HepG2 (cell line): ENCODE data around the gene NUDT8. TPM values are rescaled to one million over a fixed set of nuclear protein-coding genes. Genes with fewer than 3 reads are reported as not detected.

Source experiments
- BORCS8-MEF2B ChIP-seq: sonication (generic); formaldehyde crosslinking; IDR thresholded peaks from 2 replicates; pipeline ENCODE4 v1.8.0; 2022; ENCODE audit warnings: mild to moderate bottlenecking, missing genetic modification reagents
- EHMT2 ChIP-seq: fragments of 200-600 bp; sonication (generic); IDR thresholded peaks from 2 replicates; pipeline ENCODE4 v1.7.0; 2017; ENCODE audit warnings: antibody characterized with exemption, low read depth, low read length, borderline replicate concordance
- FOXC1 ChIP-seq: sonication (generic); formaldehyde crosslinking; IDR thresholded peaks from 2 replicates; pipeline ENCODE4 v1.8.0; 2022; ENCODE audit warnings: mild to moderate bottlenecking, missing genetic modification reagents, borderline replicate concordance
- HOXA9 ChIP-seq: sonication (generic); formaldehyde crosslinking; IDR thresholded peaks from 2 replicates; pipeline ENCODE4 v1.8.1; 2022; ENCODE audit warnings: missing genetic modification reagents, mild to moderate bottlenecking, moderate library complexity, borderline replicate concordance
- KDM1A ChIP-seq: IDR thresholded peaks from 2 replicates; pipeline ENCODE4 v1.6.1; 2016; ENCODE audit warnings: missing compliant biosample characterization
- KLF9 ChIP-seq: IDR thresholded peaks from 2 replicates; pipeline ENCODE4 v1.6.1; 2016; ENCODE audit warnings: low read depth
- MYC ChIP-seq: sonication (generic); formaldehyde crosslinking; IDR thresholded peaks from 2 replicates; pipeline ENCODE4 v1.9.0; 2021; ENCODE audit warnings: missing genetic modification reagents, borderline replicate concordance
- NPAS2 ChIP-seq: sonication (generic); formaldehyde crosslinking; IDR thresholded peaks from 2 replicates; pipeline ENCODE4 v1.8.0; 2022; ENCODE audit warnings: mild to moderate bottlenecking, missing genetic modification reagents, borderline replicate concordance
- ONECUT2 ChIP-seq: sonication (generic); formaldehyde crosslinking; IDR thresholded peaks from 2 replicates; pipeline ENCODE4 v1.4.0; 2020; ENCODE audit warnings: missing genetic modification reagents
- POLR2AphosphoS2 ChIP-seq: IDR thresholded peaks from 2 replicates; pipeline ENCODE4 v1.6.1; 2011; ENCODE audit warnings: low read depth, low read length, improper control_type of control experiment
- SOX5 ChIP-seq: IDR thresholded peaks from 2 replicates; pipeline ENCODE4 v1.6.1; 2016; ENCODE audit warnings: borderline replicate concordance
- TEAD2 ChIP-seq: sonication (generic); formaldehyde crosslinking; IDR thresholded peaks from 2 replicates; pipeline ENCODE4 v1.9.0; 2021; ENCODE audit warnings: missing genetic modification reagents
- ZNF230 ChIP-seq: sonication (generic); formaldehyde crosslinking; IDR thresholded peaks from 2 replicates; pipeline ENCODE4 v1.4.0; 2020; ENCODE audit warnings: mild to moderate bottlenecking, missing genetic modification reagents
- ZNF274 ChIP-seq: sonication (generic); formaldehyde crosslinking; IDR thresholded peaks from 2 replicates; pipeline ENCODE4 v1.5.1; 2020; ENCODE audit warnings: mild to moderate bottlenecking, missing genetic modification reagents
- ZNF432 ChIP-seq: sonication (generic); formaldehyde crosslinking; IDR thresholded peaks from 2 replicates; pipeline ENCODE4 v1.5.0; 2020; ENCODE audit warnings: missing genetic modification reagents, mild to moderate bottlenecking, borderline replicate concordance
- polyA plus RNA-seq, 8 experiments: library from polyadenylated mRNA; depleted of rRNA in 3 of 8; stranded (reverse) in 7 of 8; unstranded in 1 of 8; fragments of >200 nt; fragmentation: Illumina TruSeq in 4 of 8; extraction: Trizol in 4 of 8; gene quantifications; 2 replicates each; pipeline versions ENCODE4 v1.2.1 to v1.2.3, GENCODE V29; 2011 to 2016; ENCODE audit warnings: low read depth in 4 of 8, missing spikeins in 1 of 8, mixed read lengths in 1 of 8; ENCODE audit not compliant: insufficient read depth in 1 of 8
- total RNA-seq, 5 experiments: library from RNA; depleted of rRNA; stranded (reverse); fragments of >200 nt; fragmentation: Illumina TruSeq; extraction: Trizol; gene quantifications; 2 replicates each; pipeline ENCODE4 v1.2.3, GENCODE V29; 2016; ENCODE audit warnings: low read depth in 1 of 5
- TF ChIP-seq, protein P1 (sequence below): IDR thresholded peaks from 2 replicates; pipeline ENCODE4 v1.6.1; 2016; ENCODE audit warnings: missing compliant biosample characterization, missing genetic modification reagents, borderline replicate concordance
- TF ChIP-seq, protein P2 (sequence below): sonication (generic); formaldehyde crosslinking; IDR thresholded peaks from 2 replicates; pipeline ENCODE4 v1.4.0; 2020; ENCODE audit warnings: missing genetic modification reagents
- TF ChIP-seq, protein P3 (sequence below): sonication (generic); formaldehyde crosslinking; IDR thresholded peaks from 2 replicates; pipeline ENCODE4 v1.5.0; 2020; ENCODE audit warnings: mild to moderate bottlenecking, missing genetic modification reagents
- TF ChIP-seq, protein P4 (sequence below): sonication (generic); formaldehyde crosslinking; IDR thresholded peaks from 2 replicates; pipeline ENCODE4 v1.9.0; 2021; ENCODE audit warnings: missing genetic modification reagents, borderline replicate concordance

NUDT8 gene
- total and polyA plus RNA-seq, 2 of the 13 experiments (the other 11 are each of a cell fraction or from before 2014, with no cell fraction given) = 6.7 to 25.8 TPM

DNA sequence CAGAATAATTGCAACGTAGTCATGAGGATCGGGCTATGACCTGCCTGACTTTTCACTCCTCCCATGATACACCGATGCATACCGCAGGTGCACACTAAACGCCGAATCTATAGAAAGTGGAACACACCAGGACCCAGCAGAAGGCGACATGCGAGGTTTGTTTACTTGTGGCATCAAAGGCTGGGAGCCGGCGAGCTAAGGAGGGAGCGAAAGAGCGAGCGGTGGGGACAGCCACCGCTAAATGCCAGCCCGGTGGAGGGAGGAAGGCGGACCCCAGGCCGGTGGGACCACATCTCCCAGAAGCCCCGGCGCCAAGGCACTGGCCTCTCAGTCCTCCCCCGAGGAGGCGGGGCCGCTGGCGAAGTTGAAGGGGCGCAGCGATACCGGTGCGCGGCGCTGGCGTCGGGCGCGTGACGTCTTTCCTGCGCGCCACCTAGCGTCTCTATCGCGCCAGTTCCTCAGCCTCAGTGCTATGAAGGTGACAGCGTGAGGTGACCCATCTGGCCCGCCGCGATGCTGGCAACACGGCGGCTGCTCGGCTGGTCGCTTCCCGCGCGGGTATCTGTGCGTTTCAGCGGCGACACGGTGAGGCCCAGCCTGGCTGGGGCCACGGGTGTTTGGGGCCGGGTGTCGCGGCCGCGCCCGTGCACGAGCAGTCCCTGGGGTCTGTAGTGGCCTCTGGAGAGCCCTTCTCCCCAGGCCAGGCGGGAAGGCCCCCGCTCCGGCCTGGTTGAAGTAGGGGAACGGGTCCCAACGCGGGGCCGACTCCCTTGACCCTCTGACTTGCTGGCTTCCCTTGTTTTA lies 23.0 kb downstream of the NUDT8 start, which contains the start of gene NDUFV1 (continued):
- TF ChIP-seq BORCS8-MEF2B (CRISPR knock-in tag) (0 out of 2 replicates have a peak, but pooled peaks have one; percentile 68), ZNF432 (CRISPR knock-in tag) (no peak), SOX5 (CRISPR knock-in tag) (peak; percentile 46), HOXA9 (CRISPR knock-in tag) (no peak), KDM1A (CRISPR knock-in tag) (no peak), NPAS2 (CRISPR knock-in tag) (no peak), ZNF230 (CRISPR knock-in tag) (0 out of 2 replicates have a peak, but pooled peaks have one; percentile 28), TEAD2 (CRISPR knock-in tag) (no peak), MYC (CRISPR knock-in tag) (peak; percentile 85), FOXC1 (peak; percentile 82), POLR2AphosphoS2 (no peak), KLF9 (no peak), EHMT2 (no peak), ONECUT2 (CRISPR knock-in tag) (no peak), ZNF274 (CRISPR knock-in tag) (peak; percentile 22; the same call in 1 of the 2 replicates)
- TF ChIP-seq, protein P1, sequence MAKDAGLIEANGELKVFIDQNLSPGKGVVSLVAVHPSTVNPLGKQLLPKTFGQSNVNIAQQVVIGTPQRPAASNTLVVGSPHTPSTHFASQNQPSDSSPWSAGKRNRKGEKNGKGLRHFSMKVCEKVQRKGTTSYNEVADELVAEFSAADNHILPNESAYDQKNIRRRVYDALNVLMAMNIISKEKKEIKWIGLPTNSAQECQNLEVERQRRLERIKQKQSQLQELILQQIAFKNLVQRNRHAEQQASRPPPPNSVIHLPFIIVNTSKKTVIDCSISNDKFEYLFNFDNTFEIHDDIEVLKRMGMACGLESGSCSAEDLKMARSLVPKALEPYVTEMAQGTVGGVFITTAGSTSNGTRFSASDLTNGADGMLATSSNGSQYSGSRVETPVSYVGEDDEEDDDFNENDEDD (CRISPR knock-in tag) = peak; percentile 74; the same call in 1 of the 2 replicates
- TF ChIP-seq, protein P2, sequence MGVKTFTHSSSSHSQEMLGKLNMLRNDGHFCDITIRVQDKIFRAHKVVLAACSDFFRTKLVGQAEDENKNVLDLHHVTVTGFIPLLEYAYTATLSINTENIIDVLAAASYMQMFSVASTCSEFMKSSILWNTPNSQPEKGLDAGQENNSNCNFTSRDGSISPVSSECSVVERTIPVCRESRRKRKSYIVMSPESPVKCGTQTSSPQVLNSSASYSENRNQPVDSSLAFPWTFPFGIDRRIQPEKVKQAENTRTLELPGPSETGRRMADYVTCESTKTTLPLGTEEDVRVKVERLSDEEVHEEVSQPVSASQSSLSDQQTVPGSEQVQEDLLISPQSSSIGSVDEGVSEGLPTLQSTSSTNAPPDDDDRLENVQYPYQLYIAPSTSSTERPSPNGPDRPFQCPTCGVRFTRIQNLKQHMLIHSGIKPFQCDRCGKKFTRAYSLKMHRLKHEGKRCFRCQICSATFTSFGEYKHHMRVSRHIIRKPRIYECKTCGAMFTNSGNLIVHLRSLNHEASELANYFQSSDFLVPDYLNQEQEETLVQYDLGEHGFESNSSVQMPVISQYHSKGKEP (CRISPR knock-in tag) = no peak
- TF ChIP-seq, protein P3, sequence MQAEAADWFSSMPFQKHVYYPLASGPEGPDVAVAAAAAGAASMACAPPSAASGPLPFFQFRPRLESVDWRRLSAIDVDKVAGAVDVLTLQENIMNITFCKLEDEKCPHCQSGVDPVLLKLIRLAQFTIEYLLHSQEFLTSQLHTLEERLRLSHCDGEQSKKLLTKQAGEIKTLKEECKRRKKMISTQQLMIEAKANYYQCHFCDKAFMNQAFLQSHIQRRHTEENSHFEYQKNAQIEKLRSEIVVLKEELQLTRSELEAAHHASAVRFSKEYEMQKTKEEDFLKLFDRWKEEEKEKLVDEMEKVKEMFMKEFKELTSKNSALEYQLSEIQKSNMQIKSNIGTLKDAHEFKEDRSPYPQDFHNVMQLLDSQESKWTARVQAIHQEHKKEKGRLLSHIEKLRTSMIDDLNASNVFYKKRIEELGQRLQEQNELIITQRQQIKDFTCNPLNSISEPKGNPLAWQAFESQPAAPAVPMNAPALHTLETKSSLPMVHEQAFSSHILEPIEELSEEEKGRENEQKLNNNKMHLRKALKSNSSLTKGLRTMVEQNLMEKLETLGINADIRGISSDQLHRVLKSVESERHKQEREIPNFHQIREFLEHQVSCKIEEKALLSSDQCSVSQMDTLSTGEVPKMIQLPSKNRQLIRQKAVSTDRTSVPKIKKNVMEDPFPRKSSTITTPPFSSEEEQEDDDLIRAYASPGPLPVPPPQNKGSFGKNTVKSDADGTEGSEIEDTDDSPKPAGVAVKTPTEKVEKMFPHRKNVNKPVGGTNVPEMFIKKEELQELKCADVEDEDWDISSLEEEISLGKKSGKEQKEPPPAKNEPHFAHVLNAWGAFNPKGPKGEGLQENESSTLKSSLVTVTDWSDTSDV = no peak
- TF ChIP-seq, protein P4, sequence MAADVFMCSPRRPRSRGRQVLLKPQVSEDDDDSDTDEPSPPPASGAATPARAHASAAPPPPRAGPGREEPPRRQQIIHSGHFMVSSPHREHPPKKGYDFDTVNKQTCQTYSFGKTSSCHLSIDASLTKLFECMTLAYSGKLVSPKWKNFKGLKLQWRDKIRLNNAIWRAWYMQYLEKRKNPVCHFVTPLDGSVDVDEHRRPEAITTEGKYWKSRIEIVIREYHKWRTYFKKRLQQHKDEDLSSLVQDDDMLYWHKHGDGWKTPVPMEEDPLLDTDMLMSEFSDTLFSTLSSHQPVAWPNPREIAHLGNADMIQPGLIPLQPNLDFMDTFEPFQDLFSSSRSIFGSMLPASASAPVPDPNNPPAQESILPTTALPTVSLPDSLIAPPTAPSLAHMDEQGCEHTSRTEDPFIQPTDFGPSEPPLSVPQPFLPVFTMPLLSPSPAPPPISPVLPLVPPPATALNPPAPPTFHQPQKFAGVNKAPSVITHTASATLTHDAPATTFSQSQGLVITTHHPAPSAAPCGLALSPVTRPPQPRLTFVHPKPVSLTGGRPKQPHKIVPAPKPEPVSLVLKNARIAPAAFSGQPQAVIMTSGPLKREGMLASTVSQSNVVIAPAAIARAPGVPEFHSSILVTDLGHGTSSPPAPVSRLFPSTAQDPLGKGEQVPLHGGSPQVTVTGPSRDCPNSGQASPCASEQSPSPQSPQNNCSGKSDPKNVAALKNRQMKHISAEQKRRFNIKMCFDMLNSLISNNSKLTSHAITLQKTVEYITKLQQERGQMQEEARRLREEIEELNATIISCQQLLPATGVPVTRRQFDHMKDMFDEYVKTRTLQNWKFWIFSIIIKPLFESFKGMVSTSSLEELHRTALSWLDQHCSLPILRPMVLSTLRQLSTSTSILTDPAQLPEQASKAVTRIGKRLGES (CRISPR knock-in tag) = no peak
